ENCODE measurements around the gene AGBL5.

AGBL5 gene

GRCh38 chr2:27014771-27015433 is 36.6 kb upstream of the AGBL5 start:
- Histone ChIP-seq H3K27me3 (no peaks in the 10 kb centered on the region), H3K36me3 (no peaks in the 10 kb centered on the region), H3K4me1 (peaks cover 16% of the 10 kb centered on the region), H3K9me3 (no peaks in the 10 kb centered on the region; the same call in none of the 2 replicates), H3K4me3 (ENCODE audit: low read depth, low read length) (no peak overlapping the region)
- TF ChIP-seq CTCF (IDR thresholded peaks at IDR 0.05; ENCODE audit: low read depth, low read length): no peak
- no peak for DNase-seq

GRCh38 chr2:27016801-27017325 is 34.6 kb upstream of the AGBL5 start:
- Histone ChIP-seq H3K4me3 (ENCODE audit: low read depth, low read length) (no peak overlapping the region), H3K9me3 (no peaks in the 10 kb centered on the region; the same call in none of the 2 replicates), H3K27me3 (no peaks in the 10 kb centered on the region), H3K4me1 (peaks cover 21% of the 10 kb centered on the region), H3K36me3 (no peaks in the 10 kb centered on the region)
- DNase-seq: peak; percentile 81
- TF ChIP-seq CTCF (IDR thresholded peaks at IDR 0.05; ENCODE audit: low read depth, low read length): peak; percentile 83

GRCh38 chr2:27018142-27018541 is 33.3 kb upstream of the AGBL5 start:
- no peak for DNase-seq
- Histone ChIP-seq H3K4me3 (ENCODE audit: low read depth, low read length) (no peak overlapping the region), H3K27me3 (no peaks in the 10 kb centered on the region), H3K4me1 (peaks cover 21% of the 10 kb centered on the region), H3K9me3 (no peaks in the 10 kb centered on the region; the same call in none of the 2 replicates), H3K36me3 (peaks cover 5% of the 10 kb centered on the region)
- TF ChIP-seq CTCF (IDR thresholded peaks at IDR 0.05; ENCODE audit: low read depth, low read length): no peak

GRCh38 chr2:27019459-27019858 is 32.0 kb upstream of the AGBL5 start:
- peaks cover 21% of the 10 kb centered on the region for H3K4me1 ChIP-seq
- no peaks in the 10 kb centered on the region for H3K27me3 ChIP-seq
- H3K36me3 ChIP-seq: peaks cover 11% of the 10 kb centered on the region
- H3K9me3 ChIP-seq: no peaks in the 10 kb centered on the region
- DNase-seq: no peak
- no peak overlapping the region for H3K4me3 ChIP-seq (ENCODE audit: low read depth, low read length)
- no peak for TF ChIP-seq CTCF (IDR thresholded peaks at IDR 0.05; ENCODE audit: low read depth, low read length)

- Histone ChIP-seq H3K27me3 (no peaks in the 10 kb centered on the region), H3K9me3 (no peaks in the 10 kb centered on the region), H3K36me3 (peaks cover 11% of the 10 kb centered on the region), H3K4me1 (peaks cover 20% of the 10 kb centered on the region), H3K4me3 (ENCODE audit: low read depth, low read length) (no peak overlapping the region)
- no peak for DNase-seq
- no peak for TF ChIP-seq CTCF (IDR thresholded peaks at IDR 0.05; ENCODE audit: low read depth, low read length)
Measured at GRCh38 chr2:27019931-27020855, 31.3 kb upstream of the AGBL5 start.

Measured in BE2C (cell line).